ENCODE data around the gene C19orf85.
A peak's percentile ranks its signal among the peaks of the same experiment; 100 is the strongest.

- TF ChIP-seq CTCF (IDR thresholded peaks at IDR 0.05; ENCODE audit: low read depth, low read length, missing input control) (no peak), YY1 (IDR thresholded peaks at IDR 0.05) (peak; percentile 55), ATF3 (IDR thresholded peaks at IDR 0.05) (no peak), ZBTB33 (IDR thresholded peaks at IDR 0.05) (no peak), RAD21 (IDR thresholded peaks at IDR 0.05) (no peak), GABPA (IDR thresholded peaks at IDR 0.05 in 1 of 2, conservative IDR thresholded peaks at IDR 0.05 in 1 of 2) (peak in 1 of 2 donors; percentile 21), MAX (IDR thresholded peaks at IDR 0.05) (peak; percentile 95), SP1 (IDR thresholded peaks at IDR 0.05) (peak; percentile 61), FOXA1 (IDR thresholded peaks at IDR 0.05) (no peak), EGR1 (IDR thresholded peaks at IDR 0.05; ENCODE audit: low read depth in 2 of 2) (no peak), TAF1 (conservative IDR thresholded peaks at IDR 0.05) (no peak), REST (IDR thresholded peaks at IDR 0.05) (no peak), RXRA (IDR thresholded peaks at IDR 0.05) (peak; percentile 4 to 10)
Observed at GRCh38 chr19:55476100-55476775, 11.7 kb upstream of the C19orf85 start, which contains the start of gene ZNF628.

Measured in liver (tissue), 3 donors.